NCI-H82 (cell line): Measurements from ENCODE around the gene SLC12A5.

Source experiments
- DNase-seq: peaks from one replicate; lab custom pipeline; 2025; lab: John Stamatoyannopoulos, UW

The SLC12A5 gene

DNA sequence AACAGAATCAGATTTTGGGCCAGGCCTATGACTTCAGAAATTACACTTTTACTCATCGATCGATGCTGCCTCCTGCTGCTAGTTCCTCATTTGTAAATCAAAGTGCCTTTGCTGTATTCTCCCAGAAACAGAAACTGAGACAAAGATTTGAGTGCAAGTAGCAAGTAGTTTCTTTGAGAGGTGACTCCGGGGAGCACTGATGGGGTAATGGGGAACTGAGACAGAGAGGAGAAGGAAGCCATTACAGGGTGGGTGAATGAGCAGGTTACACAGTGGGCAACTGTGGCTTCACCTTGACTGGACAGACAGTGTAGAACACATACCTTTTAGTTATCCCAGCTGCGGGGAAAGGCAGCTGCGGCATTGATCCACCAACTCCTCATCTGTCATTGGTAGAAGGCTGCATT is 79.4 kb downstream of the SLC12A5 start:
- no peak for DNase-seq

DNA sequence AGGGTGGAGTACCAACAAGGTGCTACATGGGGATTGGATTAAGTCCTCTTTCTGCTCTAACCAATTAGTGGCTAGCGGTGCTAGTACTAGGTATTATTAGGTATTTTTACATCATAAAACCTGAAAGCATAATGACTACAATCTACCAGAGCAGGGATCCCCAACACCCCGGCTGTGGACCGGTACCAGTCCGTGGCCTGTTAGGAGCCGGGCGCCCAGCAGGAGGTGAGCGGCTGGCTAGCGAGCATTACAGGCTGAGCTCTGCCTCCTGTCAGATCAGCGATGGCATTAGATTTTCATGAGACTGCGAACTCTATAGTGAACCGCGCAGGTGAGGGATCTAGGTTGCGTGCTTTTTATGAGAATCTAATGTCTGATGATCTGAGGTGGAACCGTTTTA is 80.0 kb downstream of the SLC12A5 start:
- DNase-seq: no peak
